AG04449 (cell line): ENCODE measurements around the gene GAB2.

Experiments used
- CTCF ChIA-PET: fragments of 350-600 bp; formaldehyde crosslinking; extraction: SDS; loops from one replicate; lab custom pipeline; 2021; ENCODE audit warnings: antibody characterized with exemption; lab: Yijun Ruan, JAX
- POLR2A ChIA-PET: fragments of 400-600, 350-600 bp; formaldehyde crosslinking; extraction: SDS; loops from one replicate; lab custom pipeline; 2020; ENCODE audit warnings: antibody characterized with exemption, inconsistent platforms; lab: Yijun Ruan, JAX
- DNase-seq: peaks from one replicate; pipeline ENCODE4 v3.0.0-alpha.2; 2010; ENCODE audit warnings: low read depth, low spot score
- H3K4me3 ChIP-seq: 2 replicates; pipeline ENCODE4 v1.5.1; 2011; ENCODE audit warnings: low read depth, mild to moderate bottlenecking, control low read depth, low read length
- CTCF ChIP-seq: IDR thresholded peaks from one replicate; pipeline ENCODE4 v1.5.1; 2011; ENCODE audit warnings: mild to moderate bottlenecking, moderate library complexity, low read length, control low read depth, inconsistent platforms; ENCODE audit not compliant: insufficient read depth; ENCODE audit errors: missing control alignments

Gene GAB2

GRCh38 chr11:78414321-78415051 is 3.1 kb downstream of the GAB2 start:
- CTCF ChIA-PET: interaction anchor here (1.2 to 7.5 kb wide), 7 partner anchors 9 to 186 kb away, joined by 3 to 135 read pairs (median 6); no protein-coding TSS in a partner anchor
- POLR2A ChIA-PET: no interaction called here
- no peak overlapping the region for H3K4me3 ChIP-seq
- no peak for DNase-seq
- peak; percentile 30 for TF ChIP-seq CTCF

- DNase-seq: no peak
- no peak for TF ChIP-seq CTCF
- POLR2A ChIA-PET: no interaction called here
- CTCF ChIA-PET: no interaction called here
- H3K4me3 ChIP-seq: no peak overlapping the region
Observed at GRCh38 chr11:78408619-78409018, 9.0 kb downstream of the GAB2 start.

GRCh38 chr11:78406568-78407196 is 10.9 kb downstream of the GAB2 start:
- DNase-seq: no peak
- ChIA-PET CTCF (interaction anchor here (0.9 to 2.5 kb wide), 5 partner anchors 8 to 179 kb away, joined by 3 to 9 read pairs (median 6); no protein-coding TSS in a partner anchor), POLR2A (no interaction called here)
- no peak overlapping the region for H3K4me3 ChIP-seq
- TF ChIP-seq CTCF: no peak

- ChIA-PET CTCF (interaction anchor here (0.9 to 2.5 kb wide), 5 partner anchors 9 to 178 kb away, joined by 3 to 9 read pairs (median 6); no protein-coding TSS in a partner anchor), POLR2A (no interaction called here)
- no peak for TF ChIP-seq CTCF
- no peak overlapping the region for H3K4me3 ChIP-seq
- DNase-seq: no peak
Observed at GRCh38 chr11:78405805-78406204, 11.8 kb downstream of the GAB2 start.

- no peak for TF ChIP-seq CTCF
- no peak overlapping the region for H3K4me3 ChIP-seq
- CTCF ChIA-PET: interaction anchor here (1.4 to 2.2 kb wide), 4 partner anchors 10 to 161 kb away, joined by 3 to 9 read pairs (median 6); no protein-coding TSS in a partner anchor
- DNase-seq: no peak
- POLR2A ChIA-PET: interaction anchor here (0.7 kb wide), 1 partner anchor 99 kb away, joined by 3 read pairs; no protein-coding TSS in a partner anchor
Observed at GRCh38 chr11:78403781-78404180, 13.8 kb downstream of the GAB2 start.

GRCh38 chr11:78402847-78403246 is 14.8 kb downstream of the GAB2 start:
- ChIA-PET POLR2A (no interaction called here), CTCF (interaction anchor here (1.1 to 2.2 kb wide), 5 partner anchors 8 to 162 kb away, joined by 3 to 9 read pairs (median 5); no protein-coding TSS in a partner anchor)
- no peak for DNase-seq
- no peak for TF ChIP-seq CTCF
- H3K4me3 ChIP-seq: no peak overlapping the region
